T-helper 1 cell treated with Interleukin-12 subunit alpha and Interleukin-12 subunit beta and Interleukin-4 antibody, amounts not matched to agents 30 μg/mL and 1 μg/mL, for 36 hours (primary cell): Measurements from ENCODE around the gene GNS.

ENCODE experiments used
- H3K27ac Mint-ChIP-seq: one replicate; pipeline ENCODE4 v1.8.0; 2021; ENCODE audit warnings: mild to moderate bottlenecking, mixed read lengths
- H3K27me3 Mint-ChIP-seq: one replicate; pipeline ENCODE4 v1.8.0; 2021; ENCODE audit warnings: low read depth, mixed read lengths
- H3K36me3 Mint-ChIP-seq: one replicate; pipeline ENCODE4 v1.8.0; 2021; ENCODE audit warnings: low read depth, mixed read lengths
- H3K4me1 Mint-ChIP-seq: one replicate; pipeline ENCODE4 v1.8.0; 2021; ENCODE audit warnings: low read depth, mixed read lengths
- H3K4me3 Mint-ChIP-seq: one replicate; pipeline ENCODE4 v1.8.0; 2021; ENCODE audit warnings: mild to moderate bottlenecking, moderate library complexity, mixed read lengths
- H3K9me3 Mint-ChIP-seq: one replicate; pipeline ENCODE4 v1.8.0; 2021; ENCODE audit warnings: mixed read lengths

Gene GNS

GRCh38 chr12:64735442-64735841 lies 23.8 kb downstream of the GNS start:
- H3K27me3 Mint-ChIP-seq, result no peaks in the 10 kb centered on the region
- H3K9me3 Mint-ChIP-seq, result no peaks in the 10 kb centered on the region
- peaks cover 30% of the 10 kb centered on the region for H3K4me1 Mint-ChIP-seq
- no peak overlapping the region for H3K4me3 Mint-ChIP-seq
- peaks cover 47% of the 10 kb centered on the region for H3K36me3 Mint-ChIP-seq
- H3K27ac Mint-ChIP-seq, result no peak overlapping the region

DNA sequence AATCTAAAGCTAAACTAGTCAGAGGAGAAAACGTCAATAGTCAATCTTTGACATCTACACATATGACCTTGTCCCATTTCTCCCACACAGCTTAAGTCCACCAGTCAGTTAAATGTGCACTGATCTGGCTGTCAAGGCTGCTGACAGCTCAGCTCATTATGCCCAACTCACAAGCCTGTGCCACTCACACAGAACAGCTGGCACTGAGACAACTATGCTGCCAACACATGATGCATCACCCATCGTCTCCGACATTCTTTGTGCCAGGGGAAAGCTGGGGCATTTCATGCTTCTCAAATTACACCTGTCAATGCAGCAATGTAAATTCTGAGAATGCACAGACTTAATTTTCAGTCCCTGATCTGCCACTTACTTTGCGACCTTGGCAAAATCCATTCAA lies 25.3 kb downstream of the GNS start:
- no peak overlapping the region for H3K4me3 Mint-ChIP-seq
- peaks cover 36% of the 10 kb centered on the region for H3K4me1 Mint-ChIP-seq
- no peaks in the 10 kb centered on the region for H3K9me3 Mint-ChIP-seq
- no peak overlapping the region for H3K27ac Mint-ChIP-seq
- no peaks in the 10 kb centered on the region for H3K27me3 Mint-ChIP-seq
- peaks cover 39% of the 10 kb centered on the region for H3K36me3 Mint-ChIP-seq

- Mint-ChIP-seq H3K4me3 (no peak overlapping the region), H3K9me3 (no peaks in the 10 kb centered on the region), H3K36me3 (peaks cover 31% of the 10 kb centered on the region), H3K4me1 (peaks cover 20% of the 10 kb centered on the region), H3K27ac (no peak overlapping the region), H3K27me3 (no peaks in the 10 kb centered on the region)
Observed at GRCh38 chr12:64731683-64732082, 27.5 kb downstream of the GNS start.

DNA sequence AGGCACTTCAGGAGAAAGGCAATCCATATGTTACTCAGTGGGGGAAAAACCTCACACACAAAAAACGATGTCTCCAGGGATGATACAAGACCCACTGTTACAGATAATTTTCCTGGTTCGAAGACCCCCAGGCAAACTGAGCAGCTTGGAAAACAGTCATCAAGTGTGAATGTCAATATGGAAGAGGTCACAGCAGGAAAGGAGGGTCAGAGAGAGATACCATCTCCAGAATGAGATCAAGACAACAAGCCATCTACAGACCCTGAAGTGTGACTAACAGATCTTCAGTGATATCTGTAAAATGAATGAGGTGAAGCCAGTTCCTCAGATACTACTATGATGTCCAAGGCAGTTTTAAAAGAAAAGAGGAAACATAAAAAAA lies 28.6 kb downstream of the GNS start:
- Mint-ChIP-seq H3K27ac (peak overlapping the region; percentile 92), H3K4me3 (peak overlapping the region; percentile 52), H3K27me3 (no peaks in the 10 kb centered on the region), H3K36me3 (peaks cover 26% of the 10 kb centered on the region), H3K9me3 (no peaks in the 10 kb centered on the region), H3K4me1 (peaks cover 16% of the 10 kb centered on the region)

DNA sequence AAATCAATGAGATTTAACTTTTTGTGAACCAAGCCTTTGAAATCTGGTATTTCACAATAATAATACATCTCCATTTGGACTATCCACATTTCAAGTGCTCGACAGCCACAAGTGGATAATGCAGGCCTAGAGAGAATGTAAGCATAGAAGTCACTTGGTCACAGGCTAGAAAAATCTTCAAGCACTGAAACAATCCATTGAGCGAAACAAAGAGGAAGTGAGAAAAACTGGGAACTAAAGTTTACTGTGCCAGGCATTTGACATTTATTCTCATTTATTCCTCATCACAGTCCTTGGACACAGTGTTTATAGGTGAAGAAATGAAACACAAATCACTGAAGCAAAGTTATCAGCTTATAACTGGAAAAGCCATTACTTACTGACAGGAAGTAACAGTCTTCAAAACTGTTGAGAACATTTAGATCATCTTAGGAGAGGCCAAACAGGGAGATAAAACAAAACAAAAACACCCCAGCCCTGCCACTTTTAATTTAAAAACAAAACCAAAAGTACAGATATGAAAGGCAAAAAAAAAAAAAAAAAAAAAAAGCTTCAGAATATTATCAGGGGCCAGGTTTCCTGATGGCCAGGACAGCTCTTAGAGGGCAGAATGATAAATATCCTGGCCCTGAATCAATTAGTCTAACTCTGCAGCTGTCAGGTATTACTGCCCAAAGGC lies 29.2 kb downstream of the GNS start:
- Mint-ChIP-seq H3K27me3 (no peaks in the 10 kb centered on the region), H3K27ac (peak overlapping the region; percentile 92), H3K4me3 (peak overlapping the region; percentile 52), H3K36me3 (peaks cover 27% of the 10 kb centered on the region), H3K4me1 (peaks cover 17% of the 10 kb centered on the region), H3K9me3 (no peaks in the 10 kb centered on the region)

- H3K4me1 Mint-ChIP-seq, result peaks cover 7% of the 10 kb centered on the region
- no peak overlapping the region for H3K4me3 Mint-ChIP-seq
- H3K27me3 Mint-ChIP-seq, result no peaks in the 10 kb centered on the region
- H3K27ac Mint-ChIP-seq, result no peak overlapping the region
- H3K36me3 Mint-ChIP-seq, result peaks cover 32% of the 10 kb centered on the region
- H3K9me3 Mint-ChIP-seq, result no peaks in the 10 kb centered on the region
Observed at GRCh38 chr12:64724201-64724745, 34.9 kb downstream of the GNS start.

DNA sequence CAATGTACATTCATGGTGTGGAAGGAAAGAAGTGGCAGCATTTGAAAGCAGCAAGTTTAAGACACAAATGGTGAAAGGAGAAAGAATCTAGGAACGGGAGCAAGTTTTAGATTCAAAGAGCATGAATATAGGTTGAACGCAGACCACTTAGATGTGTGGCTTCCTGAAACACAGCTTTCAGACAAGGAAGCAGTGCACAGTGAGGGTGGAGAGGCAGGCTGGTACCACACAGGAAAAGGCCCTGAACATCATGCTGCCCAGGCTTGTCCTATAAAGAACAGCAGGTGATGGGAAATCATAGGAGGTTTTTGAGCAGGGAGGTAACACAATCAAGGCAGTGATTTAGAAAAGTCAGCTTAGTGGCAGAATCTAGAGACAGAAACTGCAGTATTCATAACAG lies 35.6 kb downstream of the GNS start:
- Mint-ChIP-seq H3K4me3 (no peak overlapping the region), H3K27me3 (no peaks in the 10 kb centered on the region), H3K9me3 (no peaks in the 10 kb centered on the region), H3K4me1 (peaks cover 9% of the 10 kb centered on the region), H3K36me3 (peaks cover 31% of the 10 kb centered on the region), H3K27ac (peak overlapping the region; percentile 42)

DNA sequence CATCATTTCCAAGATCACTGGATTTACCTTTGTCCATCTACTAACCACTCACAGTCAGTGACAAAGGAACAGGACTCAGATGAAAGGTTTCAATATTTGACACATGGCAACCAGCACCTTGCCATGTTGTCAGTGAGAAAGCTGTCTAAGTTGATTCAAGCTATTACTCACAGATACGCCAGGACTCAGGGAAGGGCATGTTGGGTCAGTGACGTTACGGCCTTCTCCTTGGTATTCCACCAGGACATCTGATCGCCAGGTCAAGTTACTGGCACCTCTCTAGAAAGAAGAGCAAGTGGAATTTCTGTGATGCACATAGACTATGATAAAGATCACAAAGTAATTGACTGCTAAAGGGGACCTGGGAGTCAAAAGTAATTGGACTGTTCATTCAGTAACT lies 36.4 kb downstream of the GNS start:
- H3K27me3 Mint-ChIP-seq, result no peaks in the 10 kb centered on the region
- peaks cover 9% of the 10 kb centered on the region for H3K4me1 Mint-ChIP-seq
- no peak overlapping the region for H3K27ac Mint-ChIP-seq
- no peak overlapping the region for H3K4me3 Mint-ChIP-seq
- peaks cover 28% of the 10 kb centered on the region for H3K36me3 Mint-ChIP-seq
- no peaks in the 10 kb centered on the region for H3K9me3 Mint-ChIP-seq

- H3K36me3 Mint-ChIP-seq, result peaks cover 35% of the 10 kb centered on the region
- H3K4me1 Mint-ChIP-seq, result peaks cover 18% of the 10 kb centered on the region
- H3K27me3 Mint-ChIP-seq, result no peaks in the 10 kb centered on the region
- H3K9me3 Mint-ChIP-seq, result no peaks in the 10 kb centered on the region
- no peak overlapping the region for H3K4me3 Mint-ChIP-seq
- no peak overlapping the region for H3K27ac Mint-ChIP-seq
Observed at GRCh38 chr12:64720884-64721283, 38.3 kb downstream of the GNS start.

GRCh38 chr12:64718649-64719048 lies 40.6 kb downstream of the GNS start:
- H3K4me1 Mint-ChIP-seq, result peaks cover 26% of the 10 kb centered on the region
- peaks cover 42% of the 10 kb centered on the region for H3K36me3 Mint-ChIP-seq
- no peak overlapping the region for H3K4me3 Mint-ChIP-seq
- no peak overlapping the region for H3K27ac Mint-ChIP-seq
- H3K9me3 Mint-ChIP-seq, result no peaks in the 10 kb centered on the region
- H3K27me3 Mint-ChIP-seq, result no peaks in the 10 kb centered on the region

- H3K9me3 Mint-ChIP-seq, result no peaks in the 10 kb centered on the region
- peaks cover 30% of the 10 kb centered on the region for H3K4me1 Mint-ChIP-seq
- H3K27ac Mint-ChIP-seq, result no peak overlapping the region
- H3K4me3 Mint-ChIP-seq, result no peak overlapping the region
- H3K27me3 Mint-ChIP-seq, result no peaks in the 10 kb centered on the region
- peaks cover 37% of the 10 kb centered on the region for H3K36me3 Mint-ChIP-seq
Observed at GRCh38 chr12:64716839-64717455, 42.3 kb downstream of the GNS start.

DNA sequence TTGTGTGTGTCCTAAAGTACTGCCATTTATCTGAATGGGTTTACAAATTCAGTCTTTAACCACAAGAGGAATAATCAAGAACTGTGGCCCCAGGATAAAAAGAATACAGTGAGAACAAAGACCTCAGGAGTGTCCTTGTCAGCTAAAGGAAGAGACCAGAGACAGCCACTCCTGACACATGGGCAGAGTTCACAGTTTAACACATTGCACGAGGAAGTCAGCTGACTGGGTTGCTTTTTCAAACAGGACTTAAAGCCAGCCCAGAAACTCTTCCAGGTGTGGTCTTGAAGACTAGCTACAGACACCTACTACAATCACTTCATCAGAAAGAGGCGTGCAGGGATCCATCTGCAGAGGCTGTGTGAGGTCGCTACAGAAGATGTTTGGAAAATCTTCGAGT lies 42.8 kb downstream of the GNS start:
- no peak overlapping the region for H3K4me3 Mint-ChIP-seq
- H3K27ac Mint-ChIP-seq, result no peak overlapping the region
- no peaks in the 10 kb centered on the region for H3K9me3 Mint-ChIP-seq
- H3K27me3 Mint-ChIP-seq, result no peaks in the 10 kb centered on the region
- H3K36me3 Mint-ChIP-seq, result peaks cover 34% of the 10 kb centered on the region
- H3K4me1 Mint-ChIP-seq, result peaks cover 30% of the 10 kb centered on the region

- Mint-ChIP-seq H3K36me3 (peaks cover 30% of the 10 kb centered on the region), H3K4me1 (peaks cover 30% of the 10 kb centered on the region), H3K9me3 (no peaks in the 10 kb centered on the region), H3K27me3 (no peaks in the 10 kb centered on the region), H3K27ac (peak overlapping the region; percentile 27), H3K4me3 (no peak overlapping the region)
Observed at GRCh38 chr12:64714551-64714968, 44.6 kb downstream of the GNS start.

DNA sequence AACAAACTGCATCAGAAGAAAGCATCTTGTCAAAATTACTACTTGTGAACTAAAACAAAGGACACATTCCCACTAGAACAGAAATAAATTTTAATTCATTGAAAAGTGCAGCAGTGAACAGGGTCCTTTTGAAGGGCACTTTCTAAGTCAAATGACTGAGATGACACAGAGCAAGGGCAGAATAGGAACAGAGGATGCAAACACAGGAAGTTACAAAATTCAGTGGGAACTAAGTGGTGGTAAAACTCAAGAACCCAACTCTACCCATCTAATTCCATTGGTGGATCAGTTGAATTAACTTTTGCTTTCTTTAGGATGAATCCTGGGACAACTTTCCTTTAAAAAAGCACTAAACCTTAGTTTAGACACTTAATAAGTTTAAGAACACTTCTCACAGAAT lies 45.8 kb downstream of the GNS start:
- no peak overlapping the region for H3K27ac Mint-ChIP-seq
- H3K27me3 Mint-ChIP-seq, result no peaks in the 10 kb centered on the region
- H3K36me3 Mint-ChIP-seq, result peaks cover 27% of the 10 kb centered on the region
- peaks cover 28% of the 10 kb centered on the region for H3K4me1 Mint-ChIP-seq
- H3K4me3 Mint-ChIP-seq, result no peak overlapping the region
- H3K9me3 Mint-ChIP-seq, result no peaks in the 10 kb centered on the region

DNA sequence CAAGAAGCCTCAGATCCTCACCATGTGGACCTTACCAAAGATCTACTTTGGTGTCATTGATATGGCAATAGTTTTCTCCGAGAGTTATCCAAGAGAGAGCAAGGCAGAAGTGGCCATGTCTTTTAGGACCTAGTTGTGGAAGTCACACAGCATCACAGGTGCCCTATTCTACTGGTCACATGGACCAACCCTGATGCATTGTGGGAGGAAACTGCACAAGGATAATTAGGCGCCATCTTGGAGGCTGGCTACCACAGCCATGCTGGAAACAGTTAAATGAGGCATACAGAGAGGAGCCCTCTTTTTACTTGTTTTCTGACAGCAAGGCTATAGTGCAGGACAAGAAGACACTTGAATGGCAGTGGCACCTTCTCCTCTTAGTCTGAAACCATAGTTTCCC lies 49.8 kb downstream of the GNS start:
- Mint-ChIP-seq H3K4me3 (no peak overlapping the region), H3K4me1 (peaks cover 12% of the 10 kb centered on the region), H3K9me3 (no peaks in the 10 kb centered on the region), H3K27ac (no peak overlapping the region), H3K36me3 (peaks cover 8% of the 10 kb centered on the region), H3K27me3 (no peaks in the 10 kb centered on the region)
